ENCODE measurements around the gene STAG3. TPM values are rescaled to one million over a fixed set of nuclear protein-coding genes. Genes with fewer than 3 reads are reported as not detected.

The STAG3 gene
- total and polyA plus RNA-seq, 2 of the 8 experiments (the other 6 are each of a cell fraction or from before 2014, with no cell fraction given): 1.3 to 3.3 TPM

- no peak overlapping the region for H3K4me2 ChIP-seq (ENCODE audit: insufficient read depth in 1 of 2, low read depth in 2 of 2, low read length in 2 of 2)
- H3K9me3 ChIP-seq (ENCODE audit: insufficient read depth in 2 of 2, low read depth in 1 of 2, low read length in 1 of 2): no peaks in the 10 kb centered on the region
- DNase-seq (ENCODE audit: low read depth in 1 of 2, low spot score in 2 of 2): no peak
- H4K20me1 ChIP-seq (replicated peaks in 1 of 2; ENCODE audit: control insufficient read depth in 1 of 2, insufficient read depth in 2 of 2, low read length in 2 of 2): no peaks in the 10 kb centered on the region
- H3K9ac ChIP-seq (replicated peaks in 1 of 4; ENCODE audit: extremely low read depth in 1 of 4, low read depth in 3 of 4, low read length in 3 of 4): no peak overlapping the region
- H3K56ac ChIP-seq (replicated peaks; ENCODE audit: insufficient read length, low read depth, low read length): no peak overlapping the region
- POLR2A ChIA-PET (ENCODE audit: partially characterized antibody): interaction anchor here (0.9 to 1.5 kb wide), 5 partner anchors 9 to 63 kb away, joined by 3 to 6 read pairs (median 3); partner anchors contain the start of genes GAL3ST4 and LAMTOR4
- H3K36me3 ChIP-seq (ENCODE audit: control insufficient read depth in 2 of 4, insufficient read depth in 4 of 4, low read length in 3 of 4): no peaks in the 10 kb centered on the region
- 83% methylated on average over 7 of the region's 7 CpGs; no CpG with 5 or more reads in 1 of the 2 experiments for WGBS, 2 experiments (ENCODE audit: extremely low coverage in 1 of 2, insufficient coverage in 1 of 2, insufficient read length in 1 of 2, insufficient replicate concordance in 2 of 2, low coverage in 1 of 2, low lambda C conversion rate in 2 of 2, missing lambda C conversion rate in 1 of 2)
- no peak overlapping the region for H4K5ac ChIP-seq (ENCODE audit: insufficient read length, low read depth, low read length)
- no peak overlapping the region for H2BK15ac ChIP-seq (ENCODE audit: low read length)
- no peaks in the 10 kb centered on the region for H3K79me1 ChIP-seq (ENCODE audit: low read depth, low read length)
- H3K4ac ChIP-seq (replicated peaks; ENCODE audit: insufficient read length, low read depth, low read length): no peak overlapping the region
- TF ChIP-seq CEBPB (IDR thresholded peaks at IDR 0.05; ENCODE audit: low read depth, low read length) (no peak), POLR2AphosphoS5 (IDR thresholded peaks at IDR 0.05; ENCODE audit: low read depth, low read length) (0 out of 2 replicates have a peak, but pooled peaks have one; percentile 11)
- H3K23ac ChIP-seq (ENCODE audit: insufficient read length): no peak overlapping the region
- H2BK5ac ChIP-seq (ENCODE audit: low read depth, low read length): no peak overlapping the region
- H3K14ac ChIP-seq (ENCODE audit: insufficient read length): no peak overlapping the region
- no peak overlapping the region for H2AFZ ChIP-seq (ENCODE audit: low read length)
- H3K27me3 ChIP-seq (replicated peaks in 1 of 4; ENCODE audit: control insufficient read depth in 3 of 4, extremely low read depth in 1 of 4, insufficient read depth in 3 of 4, low read length in 3 of 4): peaks cover 0 to 14% (median 6%) of the 10 kb centered on the region in 4 experiments; a peak in 6 of 7 replicates
- no peak overlapping the region for H3K18ac ChIP-seq (ENCODE audit: extremely low read depth, low read length)
- CTCF ChIA-PET (ENCODE audit: partially characterized antibody): interaction anchor here (1.7 to 2.4 kb wide), 2 partner anchors 45 to 79 kb away, joined by 5 to 23 read pairs; no protein-coding TSS in a partner anchor
- peaks cover 0 to 4% (median 1%) of the 10 kb centered on the region in 4 experiments; a peak in 1 of 7 replicates for H3K4me1 ChIP-seq (replicated peaks in 1 of 4; ENCODE audit: control insufficient read depth in 3 of 4, insufficient read depth in 4 of 4, low read length in 3 of 4)
- H2BK120ac ChIP-seq (replicated peaks; ENCODE audit: low read depth, low read length): no peak overlapping the region
- no peak overlapping the region for H2BK20ac ChIP-seq (ENCODE audit: low read length)
- H4K91ac ChIP-seq (replicated peaks; ENCODE audit: insufficient read length, low read length): no peak overlapping the region
- H3K27ac ChIP-seq (ENCODE audit: low read depth, low read length): no peak overlapping the region
- no peak overlapping the region for H3K4me3 ChIP-seq (ENCODE audit: extremely low read depth in 1 of 4, insufficient read depth in 2 of 4, low read depth in 3 of 4, low read length in 4 of 4)
- no peak overlapping the region for H2BK12ac ChIP-seq (ENCODE audit: low read depth, low read length)
- H2AK5ac ChIP-seq (ENCODE audit: low read depth, low read length): no peak overlapping the region
- no peak for FAIRE-seq
- no peaks in the 10 kb centered on the region for H3K23me2 ChIP-seq (ENCODE audit: low read depth, low read length)
- H4K8ac ChIP-seq (ENCODE audit: extremely low read depth, insufficient read depth, low read length): no peak overlapping the region
- no peaks in the 10 kb centered on the region for H3K79me2 ChIP-seq (ENCODE audit: control insufficient read depth in 1 of 2, insufficient read depth in 2 of 2, low read length in 2 of 2)
Observed at GRCh38 chr7:100211342-100211780, 33.6 kb downstream of the STAG3 start.

Data from H1 (cell line).